Measurements from ENCODE around the gene MAT2B.

- no peak for TF ChIP-seq CTCF (IDR thresholded peaks at IDR 0.05)
- no peak for TF ChIP-seq POLR2A (IDR thresholded peaks at IDR 0.05)
These were observed 57.7 kb downstream of the MAT2B start for GRCh38 chr5:163563112-163563511.

All from tibial nerve (tissue), 3 donors.